Keratinocyte (primary cell): Measurements from ENCODE around the gene TPRA1. TPM values are rescaled to one million over a fixed set of nuclear protein-coding genes. Genes with fewer than 3 reads are reported as not detected.

Source experiments
- DNase-seq: peaks from one replicate; pipeline ENCODE4 v3.0.0-alpha.2; 2011; ENCODE audit warnings: low read depth, missing footprints, low spot score
- FAIRE-seq: peaks from 2 replicates; lab custom pipeline; 2011; peaks lifted over from hg19 to GRCh38; lab: Jason Lieb, UNC
- H2AFZ ChIP-seq: 2 replicates; pipeline ENCODE4 v1.6.0; 2012; ENCODE audit warnings: low read length, control low read depth, inconsistent platforms; ENCODE audit not compliant: control insufficient read depth
- H3K27ac ChIP-seq: 2 replicates; pipeline ENCODE4 v1.5.1; 2011; ENCODE audit warnings: low read length; ENCODE audit not compliant: control insufficient read depth, insufficient read depth
- H3K27me3 ChIP-seq: 3 replicates; pipeline ENCODE4 v1.6.0; 2011; ENCODE audit warnings: low read length; ENCODE audit not compliant: control insufficient read depth, insufficient read depth; ENCODE audit errors: extremely low read depth
- H3K36me3 ChIP-seq, 2 experiments: 2 replicates in 1 of 2; 3 replicates in 1 of 2; pipeline ENCODE4 v1.5.1; 2011; ENCODE audit warnings: low read length in 2 of 2, mild to moderate bottlenecking in 1 of 2; ENCODE audit not compliant: control insufficient read depth in 2 of 2, insufficient read depth in 2 of 2; ENCODE audit errors: extremely low read depth in 1 of 2
- H3K4me1 ChIP-seq: 3 replicates; pipeline ENCODE4 v1.5.1; 2011; ENCODE audit warnings: low read length; ENCODE audit not compliant: control insufficient read depth, insufficient read depth; ENCODE audit errors: extremely low read depth
- H3K4me2 ChIP-seq: 3 replicates; pipeline ENCODE4 v1.6.0; 2011; ENCODE audit warnings: low read depth, low read length; ENCODE audit not compliant: control insufficient read depth, insufficient read depth; ENCODE audit errors: extremely low read depth
- H3K4me3 ChIP-seq, 3 experiments: fragments of 200-600 bp in 1 of 3; sonication (generic) in 1 of 3; 2 replicates in 2 of 3; 3 replicates in 1 of 3; pipeline ENCODE4 v1.5.1; 2011 to 2016; ENCODE audit warnings: low read length in 3 of 3, mild to moderate bottlenecking in 3 of 3, control low read depth in 2 of 3, inconsistent platforms in 1 of 3, low read depth in 1 of 3, mixed read lengths in 1 of 3, mixed run types in 1 of 3, moderate library complexity in 1 of 3; ENCODE audit not compliant: control insufficient read depth in 2 of 3, insufficient read depth in 2 of 3; ENCODE audit errors: extremely low read depth in 1 of 3
- H3K79me2 ChIP-seq: 2 replicates; pipeline ENCODE4 v1.6.0; 2012; ENCODE audit warnings: low read length; ENCODE audit not compliant: control insufficient read depth, insufficient read depth
- H3K9ac ChIP-seq: 3 replicates; pipeline ENCODE4 v1.6.0; 2011; ENCODE audit warnings: low read length; ENCODE audit not compliant: control insufficient read depth, insufficient read depth; ENCODE audit errors: extremely low read depth
- H3K9me1 ChIP-seq: 3 replicates; pipeline ENCODE4 v1.6.0; 2011; ENCODE audit warnings: low read length; ENCODE audit not compliant: control insufficient read depth, insufficient read depth; ENCODE audit errors: extremely low read depth
- H3K9me3 ChIP-seq: 2 replicates; pipeline ENCODE4 v1.5.1; 2012; ENCODE audit warnings: low read depth, low read length; ENCODE audit not compliant: control insufficient read depth
- H4K20me1 ChIP-seq: 3 replicates; pipeline ENCODE4 v1.6.0; 2011; ENCODE audit warnings: low read length; ENCODE audit not compliant: control insufficient read depth, insufficient read depth; ENCODE audit errors: extremely low read depth
- CTCF ChIP-seq, 3 experiments: IDR thresholded peaks in 1 of 3; conservative IDR thresholded peaks in 1 of 3; optimal IDR thresholded peaks in 1 of 3; 2 replicates in 2 of 3; 3 replicates in 1 of 3; pipeline versions ENCODE3 to v1.5.1; 2011; ENCODE audit warnings: low read length in 3 of 3, mild to moderate bottlenecking in 3 of 3, moderate library complexity in 2 of 3, control low read depth in 1 of 3, inconsistent platforms in 1 of 3; ENCODE audit not compliant: insufficient read depth in 2 of 3; ENCODE audit errors: extremely low read depth in 1 of 3
- EZH2 ChIP-seq: IDR thresholded peaks from one replicate; pipeline ENCODE4 v1.6.1; 2012; ENCODE audit warnings: inconsistent platforms, mild to moderate bottlenecking, low read length, moderate library complexity
- dilution Hi-C: fragments of 300-500 bp; cut with MboI; formaldehyde crosslinking; loops from one replicate; pipeline ENCODE4 v1.7.0; 2020; ENCODE audit warnings: low sequenced_read_pairs; ENCODE audit not compliant: extremely low pct_ligation_motif_present
- polyA plus RNA-seq, 5 experiments: library from polyadenylated mRNA; depleted of rRNA in 3 of 5; stranded (reverse) in 3 of 5; stranded (forward) in 1 of 5; unstranded in 1 of 5; fragments of >200 nt; gene quantifications; 1 replicate in 1 of 5; 2 replicates in 3 of 5; 3 replicates in 1 of 5; pipeline versions ENCODE4 v1.2.1 to v1.2.3, GENCODE V29; 2011 to 2012; ENCODE audit warnings: missing spikeins in 2 of 5, low read depth in 1 of 5, low replicate concordance in 1 of 5

The TPRA1 gene
- polyA plus RNA-seq, 1 donor (not counting 4 experiments of a cell fraction or from before 2014, with no cell fraction given), result 22.2 TPM

- FAIRE-seq (no peak), DNase-seq (no peak)
- H3K4me1 ChIP-seq, result no peaks in the 10 kb centered on the region
- H3K4me2 ChIP-seq, result no peak overlapping the region
- H3K9me1 ChIP-seq, result no peaks in the 10 kb centered on the region
- H3K4me3 ChIP-seq, result no peak overlapping the region
- no peaks in the 10 kb centered on the region for H4K20me1 ChIP-seq
- no peak overlapping the region for H2AFZ ChIP-seq
- H3K79me2 ChIP-seq, result no peaks in the 10 kb centered on the region
- peaks cover 0 to 9% of the 10 kb centered on the region in 2 experiments for H3K36me3 ChIP-seq
- no peak overlapping the region for H3K9ac ChIP-seq
- dilution Hi-C loops, result no loop called here
- peaks cover 1% of the 10 kb centered on the region for H3K27me3 ChIP-seq
- TF ChIP-seq CTCF (optimal IDR thresholded peaks at IDR 0.05 in 1 of 3, IDR thresholded peaks at IDR 0.05 in 1 of 3, conservative IDR thresholded peaks at IDR 0.05 in 1 of 3; ENCODE audit: extremely low read depth in 1 of 3, insufficient read depth in 2 of 3, low read length in 3 of 3) (no peak), EZH2 (no peak)
- H3K27ac ChIP-seq, result no peak overlapping the region
- H3K9me3 ChIP-seq, result no peaks in the 10 kb centered on the region
These were observed 31.5 kb upstream of the TPRA1 start for GRCh38 chr3:127622031-127622430.

GRCh38 chr3:127620637-127621375 is 30.3 kb upstream of the TPRA1 start:
- no peak overlapping the region for H2AFZ ChIP-seq
- peaks cover 0 to 9% of the 10 kb centered on the region in 2 experiments for H3K36me3 ChIP-seq
- no peak overlapping the region for H3K4me3 ChIP-seq
- H3K4me2 ChIP-seq, result no peak overlapping the region
- H3K9ac ChIP-seq, result no peak overlapping the region
- no peak overlapping the region for H3K27ac ChIP-seq
- FAIRE-seq (no peak), DNase-seq (no peak)
- H4K20me1 ChIP-seq, result no peaks in the 10 kb centered on the region
- no peaks in the 10 kb centered on the region for H3K9me3 ChIP-seq
- TF ChIP-seq CTCF (optimal IDR thresholded peaks at IDR 0.05 in 1 of 3, IDR thresholded peaks at IDR 0.05 in 1 of 3, conservative IDR thresholded peaks at IDR 0.05 in 1 of 3; ENCODE audit: extremely low read depth in 1 of 3, insufficient read depth in 2 of 3, low read length in 3 of 3) (no peak), EZH2 (no peak)
- H3K27me3 ChIP-seq, result no peaks in the 10 kb centered on the region
- no peaks in the 10 kb centered on the region for H3K4me1 ChIP-seq
- no peaks in the 10 kb centered on the region for H3K79me2 ChIP-seq
- no peaks in the 10 kb centered on the region for H3K9me1 ChIP-seq
- dilution Hi-C loops, result no loop called here
